C4-2B (cell line): ENCODE results near the gene CFAP74.

Experiments used
- ZFX ChIP-seq: fragments of 450-650 bp; IDR thresholded peaks from 2 replicates; pipeline ENCODE4 v1.6.1; 2017
- TF ChIP-seq, protein P1 (sequence below): fragments of 450-650 bp; conservative IDR thresholded peaks from 2 replicates; pipeline ENCODE4 v1.5.1; 2017; ENCODE audit warnings: mild to moderate bottlenecking

DNA sequence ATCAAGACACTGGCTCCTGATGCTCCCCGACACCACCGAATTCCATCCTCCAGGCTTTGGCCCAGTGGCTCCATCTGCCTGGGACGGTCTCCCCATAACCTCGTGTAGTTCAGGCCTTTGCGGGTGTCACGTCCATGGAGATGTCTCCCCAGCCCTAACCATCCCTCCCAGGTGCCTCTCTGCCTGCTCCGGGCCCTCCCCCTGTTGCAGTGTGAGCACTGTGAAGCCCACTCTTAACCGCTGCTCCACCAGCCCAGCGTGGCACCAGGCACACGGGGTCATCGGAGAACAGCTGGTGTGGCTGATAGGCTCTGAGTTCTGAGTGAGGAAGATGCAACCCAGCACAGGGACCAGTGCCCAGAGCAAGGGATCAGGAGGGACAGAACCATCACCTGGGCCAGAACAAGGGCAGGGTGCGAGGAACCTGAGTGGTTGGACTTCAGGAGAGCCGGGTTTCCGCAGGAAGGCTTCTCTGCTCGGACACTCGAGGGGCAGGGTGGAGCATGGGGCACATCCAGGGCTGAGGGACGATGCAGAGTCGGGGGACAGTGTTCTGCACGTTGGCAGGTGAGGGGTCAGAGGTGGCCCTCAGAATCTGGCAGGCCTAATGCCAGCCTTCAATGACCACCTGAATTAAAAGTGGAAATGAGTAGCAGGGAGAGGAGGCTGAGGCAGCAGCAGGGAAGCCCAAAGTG, 110.1 kb downstream of the CFAP74 start:
- TF ChIP-seq, protein P1, sequence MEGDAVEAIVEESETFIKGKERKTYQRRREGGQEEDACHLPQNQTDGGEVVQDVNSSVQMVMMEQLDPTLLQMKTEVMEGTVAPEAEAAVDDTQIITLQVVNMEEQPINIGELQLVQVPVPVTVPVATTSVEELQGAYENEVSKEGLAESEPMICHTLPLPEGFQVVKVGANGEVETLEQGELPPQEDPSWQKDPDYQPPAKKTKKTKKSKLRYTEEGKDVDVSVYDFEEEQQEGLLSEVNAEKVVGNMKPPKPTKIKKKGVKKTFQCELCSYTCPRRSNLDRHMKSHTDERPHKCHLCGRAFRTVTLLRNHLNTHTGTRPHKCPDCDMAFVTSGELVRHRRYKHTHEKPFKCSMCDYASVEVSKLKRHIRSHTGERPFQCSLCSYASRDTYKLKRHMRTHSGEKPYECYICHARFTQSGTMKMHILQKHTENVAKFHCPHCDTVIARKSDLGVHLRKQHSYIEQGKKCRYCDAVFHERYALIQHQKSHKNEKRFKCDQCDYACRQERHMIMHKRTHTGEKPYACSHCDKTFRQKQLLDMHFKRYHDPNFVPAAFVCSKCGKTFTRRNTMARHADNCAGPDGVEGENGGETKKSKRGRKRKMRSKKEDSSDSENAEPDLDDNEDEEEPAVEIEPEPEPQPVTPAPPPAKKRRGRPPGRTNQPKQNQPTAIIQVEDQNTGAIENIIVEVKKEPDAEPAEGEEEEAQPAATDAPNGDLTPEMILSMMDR: no peak
- TF ChIP-seq ZFX: no peak
